ENCODE measurements around the gene SCIMP.
"Not testable (repeated sequence)": the region's sequence is repeated elsewhere in the genome, so short reads cannot be mapped to it uniquely, and the experiment has no call there.

The SCIMP gene

GRCh38 chr17:5220074-5220473, 14.6 kb downstream of the SCIMP start:
- H3K9me3 ChIP-seq = no peaks in the 10 kb centered on the region
- H3K27me3 ChIP-seq (ENCODE audit: low read depth) = no peaks in the 10 kb centered on the region
- H3K4me1 ChIP-seq = peaks cover 11% of the 10 kb centered on the region
- in situ Hi-C loops (cut with MboI; ENCODE audit: low sequenced_read_pairs) = no loop called here
- no peaks in the 10 kb centered on the region for H3K36me3 ChIP-seq (replicated peaks)
- no peak overlapping the region for H3K4me3 ChIP-seq
- DNase-seq (ENCODE audit: low spot score in 2 of 2) = no peak

- in situ Hi-C loops (cut with MboI; ENCODE audit: low sequenced_read_pairs) = no loop called here
- H3K4me3 ChIP-seq = no peak overlapping the region
- H3K9me3 ChIP-seq = no peaks in the 10 kb centered on the region
- peaks cover 11% of the 10 kb centered on the region for H3K4me1 ChIP-seq
- no peaks in the 10 kb centered on the region for H3K36me3 ChIP-seq (replicated peaks)
- no peaks in the 10 kb centered on the region for H3K27me3 ChIP-seq (ENCODE audit: low read depth)
- peak in 1 of 2 experiments; percentile 7 for DNase-seq (ENCODE audit: low spot score in 2 of 2)
Observed at GRCh38 chr17:5219536-5219935, 15.1 kb downstream of the SCIMP start.

GRCh38 chr17:5217562-5217961, 17.1 kb downstream of the SCIMP start:
- H3K4me3 ChIP-seq; in situ Hi-C loops (cut with MboI; ENCODE audit: low sequenced_read_pairs); DNase-seq (ENCODE audit: low spot score in 2 of 2); H3K27me3 ChIP-seq (ENCODE audit: low read depth); H3K9me3 ChIP-seq; H3K36me3 ChIP-seq (replicated peaks): not testable (repeated sequence)
- H3K4me1 ChIP-seq = peaks cover 11% of the 10 kb centered on the region

- Histone ChIP-seq H3K4me1 (no peaks in the 10 kb centered on the region), H3K36me3 (replicated peaks) (no peaks in the 10 kb centered on the region), H3K27me3 (ENCODE audit: low read depth) (no peaks in the 10 kb centered on the region), H3K4me3 (no peak overlapping the region), H3K9me3 (no peaks in the 10 kb centered on the region)
- in situ Hi-C loops (cut with MboI; ENCODE audit: low sequenced_read_pairs) = no loop called here
- DNase-seq (ENCODE audit: low spot score in 2 of 2) = no peak
Observed at GRCh38 chr17:5211458-5211857, 23.2 kb downstream of the SCIMP start.

GRCh38 chr17:5210614-5211252, 23.9 kb downstream of the SCIMP start:
- DNase-seq (ENCODE audit: low spot score in 2 of 2) = no peak
- Histone ChIP-seq H3K9me3 (no peaks in the 10 kb centered on the region), H3K27me3 (ENCODE audit: low read depth) (no peaks in the 10 kb centered on the region), H3K4me3 (no peak overlapping the region), H3K4me1 (no peaks in the 10 kb centered on the region), H3K36me3 (replicated peaks) (no peaks in the 10 kb centered on the region)
- in situ Hi-C loops (cut with MboI; ENCODE audit: low sequenced_read_pairs) = no loop called here

GRCh38 chr17:5210091-5210490, 24.6 kb downstream of the SCIMP start:
- in situ Hi-C loops (cut with MboI; ENCODE audit: low sequenced_read_pairs) = no loop called here
- Histone ChIP-seq H3K4me3 (no peak overlapping the region), H3K9me3 (no peaks in the 10 kb centered on the region), H3K27me3 (ENCODE audit: low read depth) (no peaks in the 10 kb centered on the region), H3K36me3 (replicated peaks) (no peaks in the 10 kb centered on the region), H3K4me1 (no peaks in the 10 kb centered on the region)
- no peak for DNase-seq (ENCODE audit: low spot score in 2 of 2)

GRCh38 chr17:5209396-5209795, 25.3 kb downstream of the SCIMP start:
- Histone ChIP-seq H3K4me3 (no peak overlapping the region), H3K27me3 (ENCODE audit: low read depth) (no peaks in the 10 kb centered on the region), H3K36me3 (replicated peaks) (no peaks in the 10 kb centered on the region), H3K9me3 (no peaks in the 10 kb centered on the region), H3K4me1 (no peaks in the 10 kb centered on the region)
- in situ Hi-C loops (cut with MboI; ENCODE audit: low sequenced_read_pairs) = no loop called here
- no peak for DNase-seq (ENCODE audit: low spot score in 2 of 2)

- H3K4me3 ChIP-seq = no peak overlapping the region
- H3K4me1 ChIP-seq = no peaks in the 10 kb centered on the region
- in situ Hi-C loops (cut with MboI; ENCODE audit: low sequenced_read_pairs) = no loop called here
- DNase-seq (ENCODE audit: low spot score in 2 of 2) = no peak
- no peaks in the 10 kb centered on the region for H3K36me3 ChIP-seq (replicated peaks)
- no peaks in the 10 kb centered on the region for H3K9me3 ChIP-seq
- H3K27me3 ChIP-seq (ENCODE audit: low read depth) = no peaks in the 10 kb centered on the region
Observed at GRCh38 chr17:5203908-5204294, 30.8 kb downstream of the SCIMP start.

GRCh38 chr17:5203178-5203907, 31.3 kb downstream of the SCIMP start:
- in situ Hi-C loops (cut with MboI; ENCODE audit: low sequenced_read_pairs) = no loop called here
- Histone ChIP-seq H3K36me3 (replicated peaks) (no peaks in the 10 kb centered on the region), H3K4me1 (no peaks in the 10 kb centered on the region), H3K4me3 (no peak overlapping the region), H3K9me3 (no peaks in the 10 kb centered on the region), H3K27me3 (ENCODE audit: low read depth) (no peaks in the 10 kb centered on the region)
- DNase-seq (ENCODE audit: low spot score in 2 of 2) = no peak

- DNase-seq (ENCODE audit: low spot score in 2 of 2) = no peak
Observed at GRCh38 chr17:5201011-5201410, 33.6 kb downstream of the SCIMP start.

GRCh38 chr17:5200360-5200759, 34.3 kb downstream of the SCIMP start:
- Histone ChIP-seq H3K27me3 (ENCODE audit: low read depth) (no peaks in the 10 kb centered on the region), H3K9me3 (no peaks in the 10 kb centered on the region), H3K4me3 (no peak overlapping the region), H3K4me1 (no peaks in the 10 kb centered on the region), H3K36me3 (replicated peaks) (no peaks in the 10 kb centered on the region)
- no peak for DNase-seq (ENCODE audit: low spot score in 2 of 2)
- in situ Hi-C loops (cut with MboI; ENCODE audit: low sequenced_read_pairs) = no loop called here

More at GRCh38 chr17:5201011-5201410, 33.6 kb downstream of the SCIMP start:
- in situ Hi-C loops (cut with MboI; ENCODE audit: low sequenced_read_pairs) = no loop called here
- no peaks in the 10 kb centered on the region for H3K4me1 ChIP-seq
- no peaks in the 10 kb centered on the region for H3K36me3 ChIP-seq (replicated peaks)
- H3K4me3 ChIP-seq = no peak overlapping the region
- H3K27me3 ChIP-seq (ENCODE audit: low read depth) = no peaks in the 10 kb centered on the region
- no peaks in the 10 kb centered on the region for H3K9me3 ChIP-seq

GRCh38 chr17:5198472-5198871, 36.2 kb downstream of the SCIMP start:
- Histone ChIP-seq H3K36me3 (replicated peaks) (no peaks in the 10 kb centered on the region), H3K4me1 (no peaks in the 10 kb centered on the region), H3K9me3 (no peaks in the 10 kb centered on the region), H3K27me3 (ENCODE audit: low read depth) (no peaks in the 10 kb centered on the region), H3K4me3 (no peak overlapping the region)
- in situ Hi-C loops (cut with MboI; ENCODE audit: low sequenced_read_pairs) = no loop called here
- DNase-seq (ENCODE audit: low spot score in 2 of 2) = no peak

- no peaks in the 10 kb centered on the region for H3K27me3 ChIP-seq (ENCODE audit: low read depth)
- H3K9me3 ChIP-seq = peaks cover 8% of the 10 kb centered on the region
- H3K4me3 ChIP-seq = no peak overlapping the region
- H3K4me1 ChIP-seq = no peaks in the 10 kb centered on the region; the same call in 1 of the 2 replicates
- in situ Hi-C loops (cut with MboI; ENCODE audit: low sequenced_read_pairs) = no loop called here
- no peak for DNase-seq (ENCODE audit: low spot score in 2 of 2)
- peaks cover 6% of the 10 kb centered on the region for H3K36me3 ChIP-seq (replicated peaks)
Observed at GRCh38 chr17:5194346-5194745, 40.3 kb downstream of the SCIMP start.

- Histone ChIP-seq H3K4me3 (peak within 1 kb of the TSS; percentile 87), H3K4me1 (no peaks in the 10 kb centered on the region; the same call in 1 of the 2 replicates), H3K27me3 (ENCODE audit: low read depth) (no peaks in the 10 kb centered on the region), H3K9me3 (peaks cover 18% of the 10 kb centered on the region), H3K36me3 (replicated peaks) (peaks cover 13% of the 10 kb centered on the region)
- DNase-seq (ENCODE audit: low spot score in 2 of 2) = peak; percentile 92 to 98
- in situ Hi-C loops (cut with MboI; ENCODE audit: low sequenced_read_pairs) = no loop called here
Observed at GRCh38 chr17:5191541-5192417, 42.9 kb downstream of the SCIMP start, which contains the start of gene ZNF594. Gene ZNF594, minus strand, starts transcription at chr17:5191868. Its CDS starts 7,612 bp downstream, at chr17:5184256.

Data from HAP-1 (cell line).